ENCODE data around the gene ATF2. TPM values are rescaled to one million over a fixed set of nuclear protein-coding genes. Genes with fewer than 3 reads are reported as not detected.
A peak's percentile ranks its signal among the peaks of the same experiment; 100 is the strongest.

ATF2 gene
- total and polyA plus RNA-seq, 2 of the 13 experiments (the other 11 are each of a cell fraction or from before 2014, with no cell fraction given), result 91.6 to 95.1 TPM

- TF ChIP-seq ZNF292 (CRISPR knock-in tag; IDR thresholded peaks at IDR 0.05; ENCODE audit: borderline replicate concordance, low read depth) (0 out of 2 replicates have a peak, but pooled peaks have one; percentile 20), THAP11 (CRISPR knock-in tag; IDR thresholded peaks at IDR 0.05) (peak; percentile 47; the same call in 1 of the 2 replicates), MXD4 (CRISPR knock-in tag; IDR thresholded peaks at IDR 0.05) (peak; percentile 31; the same call in 1 of the 2 replicates), ERF (CRISPR knock-in tag; IDR thresholded peaks at IDR 0.05) (0 out of 2 replicates have a peak, but pooled peaks have one; percentile 13), ZNF616 (CRISPR knock-in tag; IDR thresholded peaks at IDR 0.05; ENCODE audit: low read depth) (no peak), ELF1 (CRISPR knock-in tag; IDR thresholded peaks at IDR 0.05) (no peak), TARDBP (CRISPR knock-in tag; IDR thresholded peaks at IDR 0.05) (peak; percentile 47; the same call in 1 of the 2 replicates), PATZ1 (CRISPR knock-in tag; IDR thresholded peaks at IDR 0.05) (peak; percentile 45), MBNL3 (CRISPR knock-in tag; conservative IDR thresholded peaks at IDR 0.05) (no peak), ZBTB33 (CRISPR knock-in tag; IDR thresholded peaks at IDR 0.05) (no peak), ZEB1 (IDR thresholded peaks at IDR 0.05; ENCODE audit: insufficient replicate concordance, low read depth) (peak; percentile 6), NR2F2 (IDR thresholded peaks at IDR 0.05; ENCODE audit: borderline replicate concordance, low read depth) (no peak), BCL3 (CRISPR knock-in tag; IDR thresholded peaks at IDR 0.05) (0 out of 2 replicates have a peak, but pooled peaks have one; percentile 22), SCMH1 (CRISPR knock-in tag; IDR thresholded peaks at IDR 0.05; ENCODE audit: borderline replicate concordance) (no peak), SAP130 (CRISPR knock-in tag; IDR thresholded peaks at IDR 0.05; ENCODE audit: low read depth) (peak; percentile 63)
- TF ChIP-seq, protein P1, sequence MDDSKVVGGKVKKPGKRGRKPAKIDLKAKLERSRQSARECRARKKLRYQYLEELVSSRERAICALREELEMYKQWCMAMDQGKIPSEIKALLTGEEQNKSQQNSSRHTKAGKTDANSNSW (CRISPR knock-in tag; IDR thresholded peaks at IDR 0.05; ENCODE audit: borderline replicate concordance), result no peak
- TF ChIP-seq, protein P2, sequence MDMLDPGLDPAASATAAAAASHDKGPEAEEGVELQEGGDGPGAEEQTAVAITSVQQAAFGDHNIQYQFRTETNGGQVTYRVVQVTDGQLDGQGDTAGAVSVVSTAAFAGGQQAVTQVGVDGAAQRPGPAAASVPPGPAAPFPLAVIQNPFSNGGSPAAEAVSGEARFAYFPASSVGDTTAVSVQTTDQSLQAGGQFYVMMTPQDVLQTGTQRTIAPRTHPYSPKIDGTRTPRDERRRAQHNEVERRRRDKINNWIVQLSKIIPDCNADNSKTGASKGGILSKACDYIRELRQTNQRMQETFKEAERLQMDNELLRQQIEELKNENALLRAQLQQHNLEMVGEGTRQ (IDR thresholded peaks at IDR 0.05; ENCODE audit: low read depth, low read length), result peak; percentile 6; the same call in 1 of the 2 replicates
- TF ChIP-seq, protein P2 (CRISPR knock-in tag; IDR thresholded peaks at IDR 0.05; ENCODE audit: borderline replicate concordance), result no peak
Measured at GRCh38 chr2:175030380-175031271, 137.4 kb downstream of the ATF2 start (continued).

Data from HepG2 (cell line).